Mononuclear cell (primary cell): ENCODE data around the gene SV2B. TPM values are rescaled to one million over a fixed set of nuclear protein-coding genes. Genes with fewer than 3 reads are reported as not detected.

Experiments
- H3K27me3 ChIP-seq: 2 replicates; pipeline ENCODE4 v1.6.0; 2011; ENCODE audit warnings: low read length, control low read depth; ENCODE audit not compliant: insufficient read depth
- H3K4me1 ChIP-seq: 2 replicates; pipeline ENCODE4 v1.5.1; 2011; ENCODE audit warnings: mild to moderate bottlenecking, low read length, control low read depth; ENCODE audit not compliant: insufficient read depth
- H3K4me3 ChIP-seq: 2 replicates; pipeline ENCODE4 v1.5.1; 2011; ENCODE audit warnings: mild to moderate bottlenecking, low read length, moderate library complexity
- H3K9me3 ChIP-seq: 2 replicates; pipeline ENCODE4 v1.5.1; 2011; ENCODE audit warnings: low read depth, mild to moderate bottlenecking, control low read depth, low read length
- total RNA-seq: library from RNA; depleted of rRNA; stranded (reverse); fragments of >200 nt; gene quantifications from one replicate; pipeline ENCODE4 v1.2.3, GENCODE V29; 2012

SV2B gene
- total RNA-seq, 1 donor = under 0.01 TPM

- Histone ChIP-seq H3K9me3 (no peaks in the 10 kb centered on the region), H3K4me1 (peaks cover 28% of the 10 kb centered on the region), H3K27me3 (peaks cover 3% of the 10 kb centered on the region), H3K4me3 (no peak overlapping the region)
Measured at GRCh38 chr15:91264651-91265351, 164.7 kb downstream of the SV2B start.

DNA sequence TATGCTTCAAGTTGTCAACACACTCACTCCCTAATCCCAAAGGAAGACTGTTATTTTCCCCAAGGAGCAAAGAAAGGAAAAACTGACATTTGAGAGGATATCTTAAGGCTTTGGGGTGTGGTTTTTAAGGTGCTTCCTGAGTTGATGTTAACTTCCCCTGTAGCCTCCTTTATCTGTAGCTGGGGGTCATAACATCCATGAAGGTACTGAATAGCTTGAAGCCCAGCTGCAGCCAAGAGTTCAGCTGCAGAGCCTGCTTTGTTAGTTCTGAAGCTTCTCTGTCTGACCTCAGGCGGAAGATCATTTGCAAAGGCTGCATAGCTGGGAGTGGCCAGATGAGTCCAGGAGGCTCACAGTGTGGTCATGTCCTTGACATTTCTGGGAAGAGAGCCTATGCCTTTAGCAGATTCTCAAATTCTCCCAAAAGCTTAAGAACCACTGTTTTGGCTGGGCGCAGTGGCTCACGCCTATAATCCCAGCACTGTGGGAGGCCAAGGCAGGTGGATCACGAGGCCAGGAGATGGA is 165.4 kb downstream of the SV2B start:
- no peaks in the 10 kb centered on the region for H3K9me3 ChIP-seq
- H3K27me3 ChIP-seq = peaks cover 3% of the 10 kb centered on the region
- H3K4me3 ChIP-seq = no peak overlapping the region
- H3K4me1 ChIP-seq = peaks cover 28% of the 10 kb centered on the region

- peaks cover 28% of the 10 kb centered on the region for H3K4me1 ChIP-seq
- H3K27me3 ChIP-seq = peaks cover 5% of the 10 kb centered on the region
- no peaks in the 10 kb centered on the region for H3K9me3 ChIP-seq
- H3K4me3 ChIP-seq = no peak overlapping the region
Measured at GRCh38 chr15:91268510-91268909, 168.5 kb downstream of the SV2B start.

DNA sequence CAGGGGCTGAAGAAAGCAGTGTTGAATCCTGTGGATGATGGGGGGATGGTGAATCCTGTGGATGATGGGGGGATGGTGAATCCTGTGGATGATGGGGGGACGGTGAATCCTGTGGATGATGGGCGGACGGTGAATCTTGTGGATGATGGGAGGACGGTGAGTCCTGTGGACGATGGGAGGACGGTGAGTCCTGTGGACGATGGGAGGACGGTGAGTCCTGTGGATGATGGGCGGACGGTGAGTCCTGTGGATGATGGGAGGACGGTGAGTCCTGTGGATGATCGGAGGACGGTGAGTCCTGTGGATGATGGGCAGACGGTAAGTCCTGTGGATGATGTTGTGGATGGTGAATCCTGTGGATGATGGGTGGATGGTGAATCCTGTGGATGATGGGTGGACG is 170.7 kb downstream of the SV2B start:
- Histone ChIP-seq H3K9me3 (no peaks in the 10 kb centered on the region), H3K4me3 (no peak overlapping the region), H3K4me1 (peaks cover 6% of the 10 kb centered on the region), H3K27me3 (peaks cover 5% of the 10 kb centered on the region)

DNA sequence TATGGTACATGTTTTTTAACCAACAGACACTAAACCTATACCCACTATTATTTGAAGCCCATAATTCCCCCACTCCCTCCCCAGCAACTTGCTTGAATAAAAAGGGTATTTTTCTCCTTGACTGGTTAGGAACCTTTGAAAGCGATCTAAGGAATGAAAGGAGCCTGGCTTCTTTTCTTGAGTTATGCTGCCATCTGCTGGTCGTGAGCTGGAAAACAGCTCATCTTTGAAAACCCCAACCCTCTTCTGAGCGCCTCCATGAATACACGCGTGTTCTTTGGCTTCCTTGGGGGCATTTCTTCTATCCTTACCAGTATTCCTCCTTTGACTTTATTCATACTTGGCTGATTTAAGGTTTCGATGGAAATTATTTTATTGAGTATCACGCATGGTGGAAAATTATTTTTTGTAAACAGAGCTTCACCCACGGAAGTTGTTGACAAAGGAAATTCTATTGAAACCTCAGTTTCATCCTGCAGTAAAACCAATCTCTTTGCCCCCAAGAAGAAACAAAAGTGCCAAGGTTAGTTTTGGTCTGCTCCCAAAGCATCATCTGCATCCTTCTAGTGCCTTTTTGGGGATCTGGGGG is 171.6 kb downstream of the SV2B start:
- H3K9me3 ChIP-seq = no peaks in the 10 kb centered on the region
- H3K27me3 ChIP-seq = peaks cover 8% of the 10 kb centered on the region
- no peak overlapping the region for H3K4me3 ChIP-seq
- peaks cover 6% of the 10 kb centered on the region for H3K4me1 ChIP-seq

DNA sequence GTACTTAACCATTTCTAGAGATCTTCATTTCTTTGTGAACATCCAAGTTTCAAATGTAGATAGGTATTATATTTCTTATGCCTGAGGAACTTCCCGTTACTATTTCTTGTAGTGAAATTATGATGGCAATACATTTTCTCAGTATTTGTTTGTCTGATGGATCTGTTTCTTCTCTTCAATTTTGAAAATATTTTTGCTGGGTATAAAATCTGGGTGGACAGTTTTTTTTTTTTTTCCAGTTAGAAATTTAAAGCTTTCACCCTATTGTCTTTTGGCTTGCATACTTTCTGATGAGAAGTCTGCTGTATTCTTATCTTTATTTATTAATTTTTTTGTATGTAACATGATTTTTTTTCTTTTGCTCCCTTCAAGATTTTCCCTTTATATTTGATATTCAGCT is 175.8 kb downstream of the SV2B start:
- no peak overlapping the region for H3K4me3 ChIP-seq
- H3K9me3 ChIP-seq = no peaks in the 10 kb centered on the region
- H3K27me3 ChIP-seq = peaks cover 8% of the 10 kb centered on the region
- peaks cover 6% of the 10 kb centered on the region for H3K4me1 ChIP-seq

DNA sequence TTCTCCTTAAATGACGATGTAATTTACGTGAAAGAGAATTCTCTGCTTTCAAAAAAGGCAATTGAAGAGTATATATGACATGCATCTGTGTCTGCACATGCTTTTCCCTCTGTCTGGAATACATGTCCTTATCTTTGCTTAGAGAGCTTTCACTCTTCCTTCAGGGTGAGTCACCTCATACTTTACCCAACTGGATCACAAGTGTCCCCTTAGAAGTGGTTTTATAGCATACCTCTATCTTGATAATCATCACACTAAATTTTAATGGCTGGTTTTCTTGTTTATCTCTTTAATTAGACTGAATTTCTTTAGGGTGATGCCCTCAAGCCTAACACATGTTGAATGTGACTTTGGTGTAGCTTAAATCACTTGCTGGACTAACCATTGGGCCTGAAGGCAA is 178.9 kb downstream of the SV2B start:
- no peak overlapping the region for H3K4me3 ChIP-seq
- peaks cover 3% of the 10 kb centered on the region for H3K27me3 ChIP-seq
- no peaks in the 10 kb centered on the region for H3K9me3 ChIP-seq
- no peaks in the 10 kb centered on the region for H3K4me1 ChIP-seq

GRCh38 chr15:91279486-91279885 is 179.4 kb downstream of the SV2B start:
- Histone ChIP-seq H3K9me3 (no peaks in the 10 kb centered on the region), H3K4me1 (no peaks in the 10 kb centered on the region), H3K27me3 (peaks cover 3% of the 10 kb centered on the region), H3K4me3 (no peak overlapping the region)

DNA sequence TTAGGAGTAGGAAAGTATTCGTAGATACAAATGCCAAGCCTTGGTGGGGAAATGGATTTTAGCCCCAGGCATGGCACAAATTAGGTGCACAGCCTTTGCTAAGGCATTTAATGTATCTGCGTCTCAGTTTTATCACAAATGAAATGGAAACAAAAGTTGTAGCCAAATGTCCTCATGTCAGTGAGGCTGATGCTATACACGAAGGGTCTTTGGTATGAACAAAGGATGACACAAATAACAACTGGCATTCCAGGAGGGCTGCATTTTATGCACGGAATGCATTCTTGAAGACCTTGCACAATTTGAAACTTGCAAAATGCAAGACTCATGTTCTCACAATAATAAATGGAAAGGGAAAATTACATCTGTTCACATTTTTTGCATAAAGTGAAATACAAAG is 181.9 kb downstream of the SV2B start:
- H3K9me3 ChIP-seq = no peaks in the 10 kb centered on the region
- H3K4me1 ChIP-seq = no peaks in the 10 kb centered on the region
- H3K4me3 ChIP-seq = no peak overlapping the region
- no peaks in the 10 kb centered on the region for H3K27me3 ChIP-seq

DNA sequence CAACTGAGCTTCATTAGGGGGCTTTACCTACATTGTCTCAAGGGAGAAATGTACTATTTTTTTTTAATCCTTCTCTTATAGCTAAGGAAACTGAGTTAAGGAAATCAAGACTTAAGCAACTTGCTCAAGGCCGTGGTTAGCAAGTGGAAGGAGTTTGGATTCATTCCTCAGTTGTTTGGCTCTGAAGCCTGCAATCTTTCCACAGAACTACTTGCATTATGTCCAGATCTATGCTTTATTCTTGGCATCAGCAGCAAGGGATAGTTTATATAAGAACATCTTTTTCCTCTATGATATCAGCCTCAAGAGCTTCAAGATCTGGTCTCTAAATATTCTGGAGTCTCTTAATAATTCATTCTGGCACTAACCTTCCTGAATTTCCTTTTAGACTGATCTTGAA is 182.4 kb downstream of the SV2B start:
- H3K27me3 ChIP-seq = no peaks in the 10 kb centered on the region
- H3K9me3 ChIP-seq = no peaks in the 10 kb centered on the region
- no peak overlapping the region for H3K4me3 ChIP-seq
- no peaks in the 10 kb centered on the region for H3K4me1 ChIP-seq

DNA sequence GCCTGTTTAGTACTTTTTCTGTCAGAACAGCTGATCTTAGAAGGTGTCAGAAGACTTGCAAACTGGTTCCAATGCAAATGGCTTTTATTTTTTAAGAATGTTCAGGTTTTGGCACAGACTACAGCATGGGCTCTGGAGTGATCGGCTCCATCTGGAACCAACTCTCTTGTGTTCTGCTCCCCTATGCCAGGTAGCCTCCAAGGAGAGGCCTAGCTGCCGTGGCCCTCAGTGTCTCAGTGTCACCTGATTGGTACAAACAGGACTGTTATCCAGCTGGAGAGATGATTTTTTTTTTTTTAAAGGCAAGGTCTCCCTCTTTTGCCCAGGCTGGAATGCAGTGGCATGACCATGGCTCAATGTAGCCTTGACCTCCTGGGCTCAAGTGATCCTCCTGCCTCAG is 183.1 kb downstream of the SV2B start:
- Histone ChIP-seq H3K27me3 (no peaks in the 10 kb centered on the region), H3K4me1 (no peaks in the 10 kb centered on the region), H3K9me3 (no peaks in the 10 kb centered on the region), H3K4me3 (no peak overlapping the region)

- Histone ChIP-seq H3K4me3 (no peak overlapping the region), H3K9me3 (no peaks in the 10 kb centered on the region)
Measured at GRCh38 chr15:91284758-91285466, 184.9 kb downstream of the SV2B start.

DNA sequence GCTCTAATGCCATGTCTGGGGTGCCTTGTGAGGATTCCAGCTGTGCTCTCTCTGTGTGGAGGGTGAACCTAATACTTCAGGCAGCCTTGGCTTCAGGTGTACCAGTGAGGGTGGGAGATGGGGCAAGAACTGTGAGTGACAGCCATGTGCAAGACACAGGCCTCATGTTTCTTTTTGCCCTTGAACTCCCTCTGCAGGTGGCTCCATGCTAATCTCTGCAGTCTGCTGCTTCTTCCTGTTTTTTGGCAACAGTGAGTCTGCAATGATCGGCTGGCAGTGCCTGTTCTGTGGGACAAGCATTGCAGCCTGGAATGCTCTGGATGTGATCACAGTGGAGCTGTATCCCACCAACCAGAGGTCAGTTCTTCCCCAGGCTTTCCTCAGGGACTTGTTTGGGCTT is 189.3 kb downstream of the SV2B start:
- Histone ChIP-seq H3K4me1 (no peaks in the 10 kb centered on the region), H3K27me3 (no peaks in the 10 kb centered on the region)

More at GRCh38 chr15:91284758-91285466, 184.9 kb downstream of the SV2B start:
- Histone ChIP-seq H3K4me1 (no peaks in the 10 kb centered on the region), H3K27me3 (no peaks in the 10 kb centered on the region)

DNA sequence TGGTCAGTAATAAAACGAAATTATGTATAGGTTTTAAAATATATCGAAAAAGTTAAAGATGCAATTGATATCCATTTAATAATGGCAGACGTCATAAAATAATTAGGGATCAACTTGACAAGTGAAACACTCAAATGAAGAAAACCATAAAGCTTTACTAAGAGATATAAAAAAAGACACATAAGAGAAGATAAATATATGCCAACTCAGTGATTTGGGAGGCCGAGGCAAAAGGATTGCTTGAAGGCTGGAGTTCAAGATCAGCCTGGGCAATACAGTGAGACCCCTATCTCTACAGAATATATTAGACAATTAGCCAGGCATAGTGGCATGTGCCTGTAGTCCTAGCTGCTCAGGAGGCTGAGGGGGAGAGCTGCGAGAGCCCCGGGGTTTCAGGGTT is 190.5 kb downstream of the SV2B start:
- H3K27me3 ChIP-seq = no peaks in the 10 kb centered on the region
- no peaks in the 10 kb centered on the region for H3K4me1 ChIP-seq

More for the DNA sequence above, 189.3 kb downstream of the SV2B start:
- Histone ChIP-seq H3K9me3 (no peaks in the 10 kb centered on the region), H3K4me3 (no peak overlapping the region)

DNA sequence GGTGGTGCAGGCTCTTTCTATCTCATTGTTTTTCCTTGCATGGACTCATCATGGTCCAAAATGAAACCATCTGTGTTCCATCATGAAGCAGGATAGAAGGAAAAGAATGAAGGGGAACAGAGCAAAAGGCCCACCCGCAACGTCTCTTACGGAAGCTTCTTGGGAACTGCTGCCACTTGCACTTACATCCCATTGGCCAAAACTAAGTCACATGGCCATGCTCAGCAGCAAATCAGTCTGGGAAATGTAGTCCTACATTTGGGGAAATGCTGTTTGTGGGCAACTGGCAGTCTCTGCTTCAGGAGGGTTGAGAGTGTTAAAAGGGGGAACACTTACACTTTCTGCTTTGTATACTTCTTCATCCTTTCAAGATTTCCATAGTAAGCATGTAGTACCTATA is 191.6 kb downstream of the SV2B start:
- no peak overlapping the region for H3K4me3 ChIP-seq
- H3K4me1 ChIP-seq = no peaks in the 10 kb centered on the region
- H3K27me3 ChIP-seq = no peaks in the 10 kb centered on the region
- no peaks in the 10 kb centered on the region for H3K9me3 ChIP-seq

More for the DNA sequence above, 190.5 kb downstream of the SV2B start:
- Histone ChIP-seq H3K9me3 (no peaks in the 10 kb centered on the region), H3K4me3 (no peak overlapping the region)
